Hepatic stellate cell (primary cell): Measurements from ENCODE around the gene POLR3K.

ENCODE experiments used
- DNase-seq: peaks from one replicate; pipeline ENCODE4 v3.0.0; 2011; ENCODE audit warnings: low spot score

POLR3K gene

DNA sequence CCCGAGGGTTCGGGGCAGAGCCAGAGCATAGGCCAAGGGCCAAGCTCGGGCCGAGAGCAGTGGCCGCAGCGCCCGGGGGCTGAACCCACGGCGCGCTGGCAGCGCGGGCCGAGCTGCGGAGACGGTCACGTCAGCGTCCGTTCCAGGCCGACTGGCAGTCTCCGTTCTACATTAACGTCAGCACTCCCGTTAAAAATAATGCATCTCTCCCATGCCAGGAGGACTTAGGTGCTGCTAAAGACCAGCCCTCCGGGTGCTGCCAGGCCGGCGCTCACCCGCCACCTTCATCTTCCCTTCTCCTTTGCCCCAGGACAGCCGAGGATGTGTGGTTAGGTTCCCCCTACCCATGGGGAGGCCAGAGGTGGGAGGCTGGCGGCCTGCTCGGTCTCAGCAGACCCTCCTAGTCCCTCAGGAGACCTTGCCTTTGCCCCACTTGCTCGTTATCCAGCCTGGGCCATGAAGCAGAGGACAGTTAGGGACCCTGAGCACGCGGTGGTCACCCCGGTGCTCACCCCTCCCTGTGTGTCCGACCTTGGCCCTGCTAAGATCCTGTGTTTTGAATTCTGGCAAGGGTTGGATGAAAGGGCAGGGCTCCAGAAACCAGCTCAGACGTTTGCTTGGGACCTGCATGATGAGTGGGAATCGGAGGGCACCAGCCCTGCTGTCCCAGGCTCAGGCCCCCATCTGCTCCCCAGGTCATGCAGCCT lies 25.2 kb upstream of the POLR3K start:
- DNase-seq = peak; percentile 79

DNA sequence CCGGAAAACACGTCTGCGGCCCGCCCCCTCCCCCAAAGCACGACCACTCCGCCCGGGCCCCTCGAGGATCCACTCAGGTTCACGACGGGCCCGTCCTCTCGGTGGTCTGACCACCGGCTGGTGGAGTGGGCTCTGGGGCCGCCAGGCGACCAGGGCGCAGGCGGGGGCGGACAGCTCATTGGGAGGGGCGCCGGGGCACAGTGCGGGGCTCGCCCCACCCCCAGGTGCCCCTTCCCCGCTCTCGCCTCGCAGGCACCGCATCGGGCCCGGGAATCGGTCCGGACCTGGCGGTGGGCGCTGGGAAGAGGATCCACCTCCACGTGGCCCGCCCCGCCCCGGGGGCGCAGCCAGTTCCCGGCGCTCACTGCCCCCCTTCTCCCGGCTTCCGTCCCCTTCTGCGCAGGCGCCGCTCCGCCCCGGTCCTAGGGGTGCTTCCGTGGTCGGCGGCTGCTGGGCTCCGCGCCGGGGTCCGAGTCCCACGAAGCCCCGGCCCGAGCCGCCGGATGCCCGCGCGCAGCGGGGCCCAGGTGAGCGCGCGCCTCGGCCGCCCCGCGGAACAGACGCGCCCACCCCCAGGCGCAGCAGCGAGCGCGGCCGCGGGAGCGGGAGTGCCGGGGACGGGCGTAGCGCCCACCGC lies 24.5 kb upstream of the POLR3K start, which contains the start of gene MPG:
MPG (plus strand) TSS at position 419 of the 637 bp plus-strand sequence; CDS start at position 504, 85 bp downstream.
- DNase-seq = peak; percentile 99

DNA sequence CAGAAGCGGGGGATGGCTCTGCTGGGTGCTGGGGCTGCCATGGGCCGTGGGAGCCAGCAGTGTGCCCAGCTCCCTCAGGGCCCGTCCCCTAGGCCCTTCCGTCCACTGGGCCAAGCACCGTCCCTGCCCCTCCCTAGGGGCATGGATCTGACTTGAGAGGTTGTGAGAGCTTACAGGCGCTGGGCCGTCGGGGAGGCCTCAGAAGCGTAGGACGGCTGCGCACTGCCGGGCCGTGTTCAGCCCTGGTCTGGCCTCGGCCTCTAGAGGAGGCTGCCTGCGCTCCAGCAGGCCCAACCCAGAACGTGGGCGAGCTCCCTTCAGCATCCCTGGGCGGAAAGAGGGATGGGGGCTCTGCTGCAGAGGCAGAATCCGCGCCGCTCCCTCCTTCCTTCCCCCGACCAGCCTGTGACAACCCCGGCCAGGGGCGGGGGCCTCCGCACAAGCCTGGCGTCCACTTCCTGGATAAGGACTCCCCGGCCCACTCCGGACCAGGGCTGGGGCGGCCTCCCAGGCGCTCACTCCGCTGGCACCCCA lies 23.9 kb upstream of the POLR3K start:
- peak; percentile 83 for DNase-seq

DNA sequence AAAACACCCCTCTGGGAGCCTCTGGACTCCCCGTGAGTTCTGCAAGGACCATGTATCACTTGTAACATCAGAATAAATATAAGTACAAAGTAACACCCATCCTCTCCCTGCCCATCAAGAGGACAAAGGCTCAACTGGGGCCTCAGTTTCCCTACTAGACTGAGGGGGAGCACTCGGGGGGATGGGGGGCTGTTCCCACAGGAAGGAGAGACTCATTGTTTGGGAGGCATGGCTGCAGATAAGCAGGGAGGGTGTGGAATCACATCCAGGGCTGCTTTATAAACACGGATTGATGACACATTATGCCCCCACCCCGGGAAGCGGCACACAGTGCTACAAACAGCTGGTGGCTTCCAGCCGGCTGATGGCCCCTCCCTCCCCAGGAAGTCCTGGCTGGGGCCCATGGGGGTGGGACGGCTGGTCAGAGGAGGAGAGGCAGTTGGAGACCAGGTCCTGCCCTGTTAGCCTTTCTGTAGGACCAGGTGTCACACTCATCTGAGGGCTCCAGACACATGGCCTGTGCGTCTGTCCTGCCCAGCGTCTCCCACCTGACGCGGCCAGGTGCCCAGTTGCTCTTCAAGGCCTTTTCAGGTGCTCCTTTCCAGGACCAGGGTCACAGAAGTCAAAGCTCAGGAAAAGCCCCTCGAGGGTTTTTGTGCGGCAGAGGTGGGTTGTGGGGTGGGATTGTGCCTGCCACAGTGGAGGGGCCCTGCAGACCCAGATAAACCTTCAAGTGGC lies 23.3 kb upstream of the POLR3K start:
- DNase-seq = peak; percentile 97

DNA sequence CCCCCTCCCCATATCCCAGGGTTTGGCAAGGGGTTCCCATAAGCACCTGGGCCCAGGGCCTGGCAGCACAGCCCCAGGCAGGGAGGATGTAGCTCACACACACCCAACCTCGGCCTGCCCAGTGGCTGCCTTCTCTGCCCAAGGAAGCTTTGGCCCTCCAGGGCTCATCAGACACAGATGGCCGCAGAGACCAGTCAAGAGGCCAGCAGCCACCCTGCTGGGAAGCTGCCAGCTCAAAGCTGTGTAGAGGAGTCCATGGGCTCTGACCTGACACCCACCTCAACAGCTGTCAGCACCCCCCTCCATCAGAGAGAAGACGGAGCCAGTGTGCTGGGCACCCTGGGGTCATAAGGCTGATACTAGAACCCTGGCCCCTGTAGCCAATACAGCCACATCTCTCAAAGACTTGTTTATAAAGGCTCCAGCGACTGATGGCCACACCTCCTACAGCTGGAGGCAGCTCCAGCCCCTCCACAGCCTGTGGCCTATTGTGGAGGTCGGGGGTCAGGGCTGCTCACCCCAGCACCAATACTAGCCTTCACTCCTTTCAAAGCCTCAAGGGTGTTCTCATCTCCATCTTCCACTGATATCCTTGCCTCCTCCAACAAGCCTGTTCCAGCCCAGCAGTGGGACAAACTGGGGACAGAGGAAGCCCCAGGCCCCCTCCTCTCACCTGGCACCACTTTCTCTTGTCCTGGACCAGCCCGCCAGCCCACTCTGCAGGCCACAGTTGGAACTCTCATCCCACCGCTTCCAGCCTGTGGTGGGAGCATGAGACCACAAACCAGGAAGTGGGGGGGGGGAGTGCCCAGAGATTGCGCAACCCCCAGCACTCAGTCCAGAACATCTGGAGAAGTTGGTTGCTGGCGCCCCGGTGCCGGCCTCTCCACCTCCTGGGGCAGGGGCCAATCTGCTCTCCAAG lies 22.4 kb upstream of the POLR3K start:
- DNase-seq = peak; percentile 86

DNA sequence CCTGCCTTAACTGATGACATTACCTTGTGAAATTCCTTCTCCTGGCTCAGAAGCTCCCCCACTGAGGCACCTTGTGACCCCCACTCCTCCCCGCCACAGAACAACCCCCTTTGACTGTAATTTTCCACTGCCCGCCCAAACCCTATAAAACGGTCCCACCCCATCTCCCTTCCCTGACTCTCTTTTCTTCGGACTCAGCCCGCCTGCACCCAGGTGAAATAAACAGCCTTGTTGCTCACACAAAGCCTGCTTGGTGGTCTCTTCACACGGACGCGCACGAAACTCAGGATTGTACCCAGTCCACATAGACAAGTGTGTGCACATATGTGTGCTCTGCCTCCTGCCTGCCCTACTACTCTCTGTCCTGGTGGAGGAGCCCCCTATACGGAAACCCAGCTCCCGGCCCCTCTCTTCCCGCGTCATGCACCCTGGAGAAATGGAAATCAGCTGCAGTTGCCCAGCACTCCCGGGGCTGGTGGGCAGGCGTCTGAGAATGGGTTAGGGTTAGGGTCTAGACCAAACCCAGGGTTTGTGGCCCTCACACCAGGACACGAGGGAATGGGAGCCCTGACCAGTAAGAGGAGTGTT lies 21.4 kb upstream of the POLR3K start:
- DNase-seq = no peak

DNA sequence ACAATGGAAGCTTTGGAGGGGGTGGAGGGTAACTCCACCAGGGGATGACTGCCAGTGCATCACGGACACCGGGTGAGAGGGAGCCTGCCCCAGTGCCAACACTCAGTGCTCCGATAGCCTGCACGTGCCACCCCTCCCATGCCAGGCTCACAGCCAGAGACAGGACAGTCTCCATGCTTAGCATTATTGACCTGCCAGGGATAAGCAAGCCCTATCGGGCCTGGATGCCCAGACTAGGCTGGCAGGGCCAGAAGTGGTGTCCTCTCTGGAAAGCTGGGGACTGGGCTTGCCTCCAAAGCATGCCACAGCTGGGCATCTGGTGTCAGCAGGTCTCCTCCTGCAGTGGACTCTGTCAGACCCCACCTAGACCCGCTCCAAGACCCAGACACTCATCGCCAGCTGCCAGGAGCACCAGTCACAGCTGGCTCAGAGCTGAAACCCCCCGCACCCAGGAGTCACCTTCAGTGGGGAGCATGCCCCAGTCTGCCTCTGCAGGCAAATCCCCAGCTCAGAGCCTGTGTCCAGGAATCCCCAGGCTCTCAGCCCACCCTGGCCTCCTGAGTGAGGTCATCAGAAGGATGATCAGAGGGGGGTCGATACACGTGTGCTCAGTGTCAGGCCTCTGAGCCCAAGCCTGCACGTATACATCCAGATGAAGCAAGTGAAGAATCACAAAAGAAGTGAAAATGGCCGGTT lies 20.8 kb upstream of the POLR3K start:
- DNase-seq = no peak

DNA sequence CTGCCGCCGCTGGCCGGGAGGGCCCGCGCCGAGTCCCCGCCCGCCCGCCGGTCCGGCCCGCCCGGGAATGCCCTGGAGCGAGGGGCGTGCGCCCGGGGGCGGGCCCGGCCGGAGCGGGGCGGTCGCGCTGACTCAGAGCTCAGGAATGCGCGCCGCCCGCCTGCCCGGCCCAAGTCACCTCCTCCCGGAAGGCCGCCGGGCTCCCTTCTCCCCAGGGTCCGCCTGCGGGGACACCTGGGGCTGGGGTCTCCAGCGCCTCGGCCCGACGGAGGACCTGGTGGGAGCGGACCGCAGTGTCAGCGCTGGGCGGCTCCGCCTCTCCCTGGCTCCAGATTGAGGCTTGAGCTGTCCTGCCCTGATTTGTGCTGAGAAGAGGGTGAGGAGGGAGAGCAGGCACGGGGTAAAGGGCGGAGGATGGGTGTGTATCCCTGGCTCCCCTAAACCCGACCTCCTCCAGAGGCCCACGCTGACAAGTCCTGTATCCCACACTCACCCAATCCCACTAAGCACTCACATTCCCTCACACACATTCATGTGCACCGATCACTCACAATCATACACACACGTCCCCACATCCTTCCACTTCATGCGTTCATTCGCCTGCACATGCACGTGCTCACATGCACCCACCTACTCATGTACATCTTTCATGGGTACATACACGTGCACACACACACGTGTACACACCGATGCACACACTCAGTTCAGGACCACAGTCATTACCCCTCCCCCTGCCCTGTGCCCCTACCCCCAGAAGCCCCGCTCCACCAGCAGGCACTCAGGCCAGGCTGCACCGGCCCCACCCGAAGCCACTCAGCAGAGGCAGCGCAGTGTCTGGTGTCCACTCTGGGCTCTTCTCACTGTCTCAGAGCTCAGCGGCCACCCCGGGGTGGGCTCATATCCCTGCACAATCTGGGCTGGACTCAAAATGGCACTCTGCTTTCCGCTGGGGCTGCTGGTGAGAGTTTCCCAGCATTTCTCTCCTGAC lies 19.4 kb upstream of the POLR3K start, which contains the start of gene RHBDF1:
RHBDF1 (minus strand) TSS at position 71 of the 988 bp plus-strand sequence. CDS start 7,616 bp downstream, outside the sequence.
- DNase-seq = peak; percentile 89

DNA sequence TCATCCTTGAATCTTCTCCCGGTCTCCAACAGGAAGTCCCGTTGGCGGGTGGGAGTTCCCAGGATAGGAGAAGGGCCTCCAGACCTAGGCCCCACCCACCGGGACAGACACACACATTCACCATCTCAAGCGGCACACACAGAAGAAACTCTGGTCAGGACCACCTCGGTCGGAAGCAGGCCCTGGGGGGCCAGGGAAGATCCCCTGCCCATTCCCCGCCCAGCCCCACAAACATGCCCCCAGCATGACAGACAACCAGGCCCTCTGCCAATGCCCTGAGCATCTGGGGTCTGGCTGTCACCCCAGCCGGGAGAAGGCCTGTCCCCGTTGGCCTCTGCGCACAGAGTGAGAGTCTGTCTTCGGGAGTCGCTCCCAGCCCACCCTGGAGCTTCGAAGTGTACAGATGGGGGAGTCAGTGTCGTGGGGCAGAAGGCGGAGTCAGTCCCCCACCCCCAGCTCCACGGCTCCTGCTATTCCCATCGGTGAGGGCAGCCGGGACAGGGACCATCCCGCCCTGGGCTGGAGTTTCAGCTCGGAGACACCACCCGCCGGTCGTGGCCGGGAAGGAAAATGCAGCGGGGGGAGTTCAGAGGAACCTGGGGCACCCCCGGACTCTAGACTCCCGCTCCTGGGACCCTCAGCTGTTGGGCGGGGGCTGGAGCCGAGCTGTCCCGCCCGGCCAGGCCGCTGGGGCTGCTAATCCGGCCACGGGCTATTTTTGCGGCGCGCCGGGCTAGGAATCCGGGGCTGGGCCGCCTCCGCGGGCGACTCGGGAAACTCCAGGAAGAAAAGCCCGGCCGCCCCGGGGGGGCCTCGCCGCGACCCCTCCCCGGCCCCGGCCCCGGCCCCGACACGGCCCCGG lies 18.4 kb upstream of the POLR3K start:
- DNase-seq = peak; percentile 94

DNA sequence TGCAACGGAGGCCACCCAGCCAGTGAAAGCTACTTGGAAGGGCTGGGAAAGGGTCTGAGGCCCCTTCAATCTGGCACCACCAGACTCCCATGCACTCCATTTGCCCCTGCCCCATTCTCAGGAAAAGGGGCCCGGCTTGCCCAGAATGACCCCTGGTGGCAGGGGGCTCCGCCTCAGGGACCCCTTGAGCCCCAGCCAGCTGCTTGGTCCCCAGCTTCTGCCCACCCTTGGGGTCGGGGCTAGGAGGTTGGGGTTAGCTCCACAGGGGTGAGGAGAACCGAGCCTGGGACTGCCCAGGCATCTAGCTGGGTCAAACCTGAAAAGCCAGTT lies 17.8 kb upstream of the POLR3K start:
- DNase-seq = no peak

DNA sequence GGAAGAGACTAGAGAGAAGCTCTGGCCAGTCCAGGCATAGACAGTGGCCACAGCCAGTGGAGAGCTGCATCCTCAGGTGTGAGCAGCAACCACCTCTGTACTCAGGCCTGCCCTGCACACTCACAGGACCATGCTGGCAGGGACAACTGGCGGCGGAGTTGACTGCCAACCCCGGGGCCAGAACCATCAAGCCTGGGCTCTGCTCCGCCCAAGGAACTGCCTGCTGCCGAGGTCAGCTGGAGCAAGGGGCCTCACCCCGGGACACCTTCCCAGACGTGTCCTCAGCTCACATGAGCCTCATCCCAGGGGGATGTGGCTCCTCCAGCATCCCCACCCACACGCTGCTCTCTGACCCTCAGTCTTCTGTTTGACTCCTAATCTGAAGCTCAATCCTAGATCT lies 15.8 kb upstream of the POLR3K start:
- DNase-seq = no peak

DNA sequence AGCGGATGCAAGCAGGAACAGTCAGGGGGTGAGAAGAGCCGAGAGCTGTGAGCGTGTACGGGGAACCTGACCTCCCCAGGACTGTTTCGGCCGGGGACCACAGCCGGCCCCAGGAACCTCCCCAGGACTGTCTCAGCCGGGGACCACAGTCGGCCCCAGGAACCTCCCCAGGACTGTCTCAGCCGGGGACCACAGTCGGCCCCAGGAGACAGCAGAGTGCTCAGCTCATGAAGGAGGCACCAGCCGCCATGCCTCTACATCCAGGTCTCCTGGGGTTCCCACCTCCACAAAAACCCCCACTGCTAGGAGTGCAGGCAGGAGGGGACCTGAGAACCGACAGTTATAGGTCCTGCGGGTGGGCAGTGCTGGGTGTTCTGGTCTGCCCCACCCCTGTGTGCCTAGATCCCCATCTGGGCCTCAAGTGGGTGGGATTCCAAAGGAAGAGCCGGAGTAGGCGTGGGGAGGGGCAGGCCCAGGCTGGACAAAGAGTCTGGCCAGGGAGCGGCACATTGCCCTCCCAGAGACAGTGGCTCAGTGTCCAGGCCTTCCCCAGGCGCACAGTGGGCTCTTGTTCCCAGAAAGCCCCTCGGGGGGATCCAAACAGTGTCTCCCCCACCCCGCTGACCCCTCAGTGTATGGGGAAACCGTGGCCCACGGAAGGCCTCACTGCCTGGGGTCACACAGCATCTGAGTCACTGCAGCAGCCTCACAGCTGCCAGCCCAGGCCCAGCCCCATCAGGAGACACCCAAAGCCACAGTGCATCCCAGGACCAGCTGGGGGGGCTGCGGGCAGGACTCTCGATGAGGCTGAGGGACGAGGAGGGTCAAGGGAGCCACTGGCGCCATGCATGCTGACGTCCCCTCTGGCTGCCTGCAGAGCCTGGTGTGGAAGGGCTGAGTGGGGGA lies 14.7 kb upstream of the POLR3K start:
- DNase-seq = peak; percentile 67

DNA sequence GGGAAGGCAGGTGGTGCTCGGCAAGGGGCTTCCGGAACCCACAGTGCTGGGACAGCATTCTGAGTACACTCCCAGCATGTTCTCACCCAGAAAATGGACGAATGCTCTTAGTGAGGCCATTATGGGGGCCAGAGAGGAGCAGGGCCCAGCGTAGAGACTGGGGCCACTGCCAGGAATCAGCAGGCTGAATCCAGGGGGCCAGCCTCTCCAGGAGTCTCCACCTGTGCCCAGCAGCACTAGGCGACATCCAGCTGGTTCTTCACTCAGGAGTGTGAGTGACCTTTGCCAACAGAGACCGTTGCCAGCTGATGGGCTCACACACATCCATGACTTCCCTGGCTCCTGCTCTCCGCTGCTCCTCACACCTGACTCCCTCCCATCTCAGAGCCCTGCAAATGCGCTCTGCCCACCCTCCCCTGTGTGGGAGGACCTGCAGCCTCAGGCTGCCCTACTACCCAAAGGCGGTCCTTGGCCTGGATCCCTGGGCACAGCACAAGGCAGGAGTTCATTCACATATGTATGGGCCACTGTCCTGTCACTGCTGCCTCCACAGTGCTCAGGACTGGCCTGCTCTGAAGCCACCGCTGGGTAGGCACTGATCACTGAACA lies 13.9 kb upstream of the POLR3K start:
- no peak for DNase-seq

DNA sequence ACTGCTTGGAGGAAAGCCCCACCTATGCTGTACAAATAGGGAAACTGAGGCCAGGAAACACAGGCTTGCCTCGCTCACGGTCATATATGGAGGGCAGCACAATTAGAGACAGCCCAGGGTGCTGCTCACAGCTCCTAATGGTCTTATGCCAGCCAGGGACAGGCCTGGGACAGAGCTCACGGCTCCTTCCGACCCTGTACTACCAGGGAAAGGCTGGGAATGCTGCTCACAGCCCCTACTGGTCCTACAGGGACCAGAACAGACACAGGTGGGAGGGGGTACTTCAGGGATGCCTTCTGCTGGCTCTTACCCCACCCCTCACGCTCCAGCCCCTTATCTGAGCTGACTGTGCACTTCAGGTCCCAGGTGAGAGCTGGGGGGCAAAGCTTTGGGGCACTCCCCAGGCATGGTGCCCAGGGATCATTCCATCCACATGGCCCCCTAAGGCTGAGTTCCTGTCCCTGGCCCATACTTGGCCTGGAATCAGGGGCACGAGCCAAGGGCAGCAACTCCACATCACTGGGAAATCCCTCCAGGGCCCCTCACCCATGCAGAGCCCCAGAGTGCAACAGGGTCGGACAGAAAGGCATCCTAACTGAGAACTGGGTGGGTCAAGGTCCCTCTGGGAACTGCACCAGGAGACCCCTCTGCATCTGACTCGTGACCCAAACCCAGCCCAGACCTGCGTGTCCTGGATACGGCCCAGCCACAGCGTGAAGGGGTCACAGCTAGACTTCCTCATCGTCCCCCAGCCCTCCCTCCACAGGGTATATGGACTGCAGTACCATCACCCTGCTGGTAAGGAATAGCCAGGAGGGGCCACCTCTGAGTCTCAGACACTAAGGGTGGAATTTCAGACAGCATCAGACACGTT lies 13.1 kb upstream of the POLR3K start:
- no peak for DNase-seq

DNA sequence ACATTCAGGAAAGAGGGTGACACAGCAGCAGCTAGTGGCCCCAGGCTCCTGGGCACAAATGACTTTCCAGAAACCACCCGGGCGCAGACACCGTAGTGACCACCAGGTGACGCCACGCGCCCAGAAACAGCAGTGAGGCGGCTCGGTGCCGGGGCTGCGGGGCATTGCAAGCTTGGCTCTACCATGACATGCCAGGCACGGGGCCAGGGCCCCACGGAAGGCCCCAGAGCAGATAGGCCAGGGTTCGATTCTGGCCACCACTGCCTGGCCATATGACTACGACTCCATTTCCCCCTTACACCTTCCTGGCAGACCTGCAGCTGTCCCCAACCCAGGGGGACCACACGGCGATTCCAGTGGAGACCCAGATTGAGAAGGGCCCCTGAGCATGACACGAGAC lies 12.3 kb upstream of the POLR3K start:
- peak; percentile 90 for DNase-seq

DNA sequence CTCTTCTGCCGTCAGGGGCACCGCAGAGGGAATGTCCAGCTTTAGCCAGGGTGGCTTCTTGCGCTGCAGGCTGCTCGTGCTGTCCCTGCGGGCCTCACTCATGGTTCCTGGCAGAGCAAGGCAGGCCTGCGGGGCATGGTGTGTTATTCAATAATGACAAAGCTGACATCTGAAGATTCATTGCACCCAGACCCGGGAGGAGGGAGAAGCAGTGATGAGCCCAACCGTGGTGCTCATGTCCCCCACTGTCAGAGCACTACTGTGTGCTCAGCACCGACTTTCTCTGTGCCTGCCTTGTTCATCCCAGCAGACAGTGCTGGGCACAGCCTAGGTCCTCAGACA lies 11.5 kb upstream of the POLR3K start:
- DNase-seq = no peak
